HL-60 (cell line): ENCODE measurements around the gene FAM120AOS.

ENCODE experiments used
- CTCF ChIP-seq: IDR thresholded peaks from one replicate; pipeline ENCODE4 v1.5.1; 2011; ENCODE audit warnings: low read length, control low read depth, inconsistent platforms; ENCODE audit not compliant: insufficient read depth
- TF ChIP-seq, protein P1 (sequence below): IDR thresholded peaks from 2 replicates; pipeline ENCODE4 v1.6.1; 2012; ENCODE audit warnings: low read depth; ENCODE audit not compliant: insufficient replicate concordance

DNA sequence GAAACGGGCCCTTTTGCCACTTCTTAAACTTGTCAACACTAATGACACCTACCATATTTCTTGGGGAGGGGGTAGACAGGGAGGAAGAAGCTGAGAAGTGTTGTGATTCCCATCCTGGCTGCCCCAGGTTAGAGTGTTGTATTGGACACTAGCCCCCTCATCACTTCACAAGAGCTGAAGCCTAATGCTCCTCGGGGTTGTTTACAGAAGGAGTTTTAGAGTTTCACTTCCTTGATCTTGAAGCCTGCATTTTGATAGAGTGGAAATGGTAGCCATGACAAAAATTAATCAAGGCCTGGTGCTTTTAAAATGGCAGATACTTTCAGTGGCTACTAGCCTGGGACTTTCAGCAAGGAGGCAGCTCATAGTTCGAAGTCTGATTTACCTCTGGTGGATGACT is 11.0 kb upstream of the FAM120AOS start:
- no peak for TF ChIP-seq CTCF
- TF ChIP-seq, protein P1, sequence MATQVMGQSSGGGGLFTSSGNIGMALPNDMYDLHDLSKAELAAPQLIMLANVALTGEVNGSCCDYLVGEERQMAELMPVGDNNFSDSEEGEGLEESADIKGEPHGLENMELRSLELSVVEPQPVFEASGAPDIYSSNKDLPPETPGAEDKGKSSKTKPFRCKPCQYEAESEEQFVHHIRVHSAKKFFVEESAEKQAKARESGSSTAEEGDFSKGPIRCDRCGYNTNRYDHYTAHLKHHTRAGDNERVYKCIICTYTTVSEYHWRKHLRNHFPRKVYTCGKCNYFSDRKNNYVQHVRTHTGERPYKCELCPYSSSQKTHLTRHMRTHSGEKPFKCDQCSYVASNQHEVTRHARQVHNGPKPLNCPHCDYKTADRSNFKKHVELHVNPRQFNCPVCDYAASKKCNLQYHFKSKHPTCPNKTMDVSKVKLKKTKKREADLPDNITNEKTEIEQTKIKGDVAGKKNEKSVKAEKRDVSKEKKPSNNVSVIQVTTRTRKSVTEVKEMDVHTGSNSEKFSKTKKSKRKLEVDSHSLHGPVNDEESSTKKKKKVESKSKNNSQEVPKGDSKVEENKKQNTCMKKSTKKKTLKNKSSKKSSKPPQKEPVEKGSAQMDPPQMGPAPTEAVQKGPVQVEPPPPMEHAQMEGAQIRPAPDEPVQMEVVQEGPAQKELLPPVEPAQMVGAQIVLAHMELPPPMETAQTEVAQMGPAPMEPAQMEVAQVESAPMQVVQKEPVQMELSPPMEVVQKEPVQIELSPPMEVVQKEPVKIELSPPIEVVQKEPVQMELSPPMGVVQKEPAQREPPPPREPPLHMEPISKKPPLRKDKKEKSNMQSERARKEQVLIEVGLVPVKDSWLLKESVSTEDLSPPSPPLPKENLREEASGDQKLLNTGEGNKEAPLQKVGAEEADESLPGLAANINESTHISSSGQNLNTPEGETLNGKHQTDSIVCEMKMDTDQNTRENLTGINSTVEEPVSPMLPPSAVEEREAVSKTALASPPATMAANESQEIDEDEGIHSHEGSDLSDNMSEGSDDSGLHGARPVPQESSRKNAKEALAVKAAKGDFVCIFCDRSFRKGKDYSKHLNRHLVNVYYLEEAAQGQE: no peak
